Fibroblast of mammary gland (primary cell): ENCODE data around the gene SUSD1.

ENCODE experiments used
- DNase-seq: peaks from one replicate; pipeline ENCODE4 v3.0.0-alpha.2; 2010; ENCODE audit warnings: low read depth
- H3K4me3 ChIP-seq: 2 replicates; pipeline ENCODE4 v1.5.1; 2011; ENCODE audit warnings: low read depth, mild to moderate bottlenecking, low read length, moderate library complexity; ENCODE audit not compliant: control insufficient read depth
- CTCF ChIP-seq: conservative IDR thresholded peaks from 2 replicates; pipeline ENCODE4 v1.5.1; 2011; ENCODE audit warnings: low read depth, low read length, inconsistent platforms; ENCODE audit not compliant: control insufficient read depth, insufficient read depth

Gene SUSD1

GRCh38 chr9:112174222-112174964, 704 bp downstream of the SUSD1 start:
- TF ChIP-seq CTCF = no peak
- H3K4me3 ChIP-seq = peak overlapping the region; percentile 51
- DNase-seq = peak; percentile 25

GRCh38 chr9:112173489-112174221, 1.4 kb downstream of the SUSD1 start:
- no peak overlapping the region for H3K4me3 ChIP-seq
- no peak for TF ChIP-seq CTCF
- no peak for DNase-seq

GRCh38 chr9:112170968-112171367, 4.1 kb downstream of the SUSD1 start:
- no peak overlapping the region for H3K4me3 ChIP-seq
- DNase-seq = no peak
- TF ChIP-seq CTCF = no peak

- no peak overlapping the region for H3K4me3 ChIP-seq
- TF ChIP-seq CTCF = no peak
- DNase-seq = no peak
Observed at GRCh38 chr9:112170235-112170634, 4.9 kb downstream of the SUSD1 start.

GRCh38 chr9:112169368-112169767, 5.7 kb downstream of the SUSD1 start:
- TF ChIP-seq CTCF = no peak
- no peak for DNase-seq

GRCh38 chr9:112168197-112168596, 6.9 kb downstream of the SUSD1 start:
- TF ChIP-seq CTCF = no peak
- DNase-seq = no peak
- no peak overlapping the region for H3K4me3 ChIP-seq

More at GRCh38 chr9:112169368-112169767, 5.7 kb downstream of the SUSD1 start:
- H3K4me3 ChIP-seq = no peak overlapping the region
